ENCODE measurements around the gene CAMTA1. TPM values are rescaled to one million over a fixed set of nuclear protein-coding genes. Genes with fewer than 3 reads are reported as not detected.

Gene CAMTA1
- total and polyA plus RNA-seq, 9 of the 15 experiments (the other 6 are each of a cell fraction or from before 2014, with no cell fraction given): 43.9 to 161 (median 65.9) TPM

DNA sequence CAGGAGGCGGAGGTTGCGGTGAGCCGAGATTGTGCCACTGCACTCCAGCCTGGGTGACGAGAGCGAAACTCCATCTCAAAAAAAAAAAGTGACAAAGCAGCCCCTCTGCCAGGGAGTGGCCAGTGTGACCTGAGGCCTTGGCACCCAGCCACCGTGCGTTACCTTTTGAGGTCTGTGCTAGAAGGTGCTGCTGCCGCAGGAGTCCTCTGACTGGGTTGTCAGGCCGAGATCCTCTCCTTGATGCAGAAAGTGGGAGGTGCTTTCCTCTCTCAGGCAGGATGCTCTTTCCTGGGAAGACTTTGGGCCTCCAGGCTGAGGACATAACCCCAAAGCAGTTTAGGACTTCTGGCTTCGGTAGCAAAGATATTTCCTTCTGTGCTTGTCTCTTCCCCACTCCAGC lies 705.3 kb downstream of the CAMTA1 start (continued):
- TF ChIP-seq DMBX1 (CRISPR knock-in tag; IDR thresholded peaks at IDR 0.05; ENCODE audit: borderline replicate concordance): no peak
- no peak for TF ChIP-seq KHSRP (IDR thresholded peaks at IDR 0.05)

DNA sequence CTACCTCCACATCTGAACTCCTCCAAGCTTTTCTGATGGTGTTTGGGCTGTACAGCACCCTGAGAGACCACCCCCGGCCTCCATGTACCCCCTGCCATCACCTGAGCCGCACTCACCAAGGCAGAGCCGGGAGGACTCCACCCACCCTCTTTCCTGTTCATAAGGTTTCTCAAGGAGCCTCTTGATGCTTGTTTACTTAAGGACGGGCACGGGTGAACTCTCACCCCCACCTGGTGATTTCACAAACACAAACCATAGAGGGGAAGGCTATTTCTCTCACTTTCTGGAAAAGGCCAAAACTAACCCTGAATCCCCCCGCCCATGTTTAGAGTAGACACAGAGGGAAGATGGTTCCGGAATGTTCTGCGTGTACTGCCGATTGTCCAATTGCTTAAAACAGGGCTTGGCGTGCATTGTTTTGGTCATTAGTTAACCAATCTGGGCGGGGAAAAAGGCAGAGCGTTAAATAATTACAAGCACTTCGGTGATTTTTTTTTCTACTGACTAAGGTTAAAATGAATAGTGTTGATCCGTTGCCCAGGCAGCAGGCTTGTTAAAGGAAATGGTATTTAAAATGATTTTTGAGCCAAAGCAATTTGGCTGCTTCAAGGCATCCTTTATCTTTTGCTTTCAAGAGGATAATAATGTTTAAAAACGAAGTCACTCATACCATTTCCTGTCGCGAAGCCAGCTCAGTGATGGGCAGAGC lies 706.0 kb downstream of the CAMTA1 start:
- no peak for ATAC-seq
- CTCF ChIA-PET (ENCODE audit: low intra/inter-chr PET ratio): no interaction called here

More for the DNA sequence above, 706.0 kb downstream of the CAMTA1 start:
- TF ChIP-seq, protein P1, sequence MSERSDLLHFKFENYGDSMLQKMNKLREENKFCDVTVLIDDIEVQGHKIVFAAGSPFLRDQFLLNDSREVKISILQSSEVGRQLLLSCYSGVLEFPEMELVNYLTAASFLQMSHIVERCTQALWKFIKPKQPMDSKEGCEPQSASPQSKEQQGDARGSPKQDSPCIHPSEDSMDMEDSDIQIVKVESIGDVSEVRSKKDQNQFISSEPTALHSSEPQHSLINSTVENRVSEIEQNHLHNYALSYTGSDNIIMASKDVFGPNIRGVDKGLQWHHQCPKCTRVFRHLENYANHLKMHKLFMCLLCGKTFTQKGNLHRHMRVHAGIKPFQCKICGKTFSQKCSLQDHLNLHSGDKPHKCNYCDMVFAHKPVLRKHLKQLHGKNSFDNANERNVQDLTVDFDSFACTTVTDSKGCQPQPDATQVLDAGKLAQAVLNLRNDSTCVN (CRISPR knock-in tag; IDR thresholded peaks at IDR 0.05): no peak
- TF ChIP-seq KAT2B (IDR thresholded peaks at IDR 0.05; ENCODE audit: low read depth, low read length) (no peak), FOXJ2 (tag; IDR thresholded peaks at IDR 0.05) (no peak)
- TF ChIP-seq, protein P2, sequence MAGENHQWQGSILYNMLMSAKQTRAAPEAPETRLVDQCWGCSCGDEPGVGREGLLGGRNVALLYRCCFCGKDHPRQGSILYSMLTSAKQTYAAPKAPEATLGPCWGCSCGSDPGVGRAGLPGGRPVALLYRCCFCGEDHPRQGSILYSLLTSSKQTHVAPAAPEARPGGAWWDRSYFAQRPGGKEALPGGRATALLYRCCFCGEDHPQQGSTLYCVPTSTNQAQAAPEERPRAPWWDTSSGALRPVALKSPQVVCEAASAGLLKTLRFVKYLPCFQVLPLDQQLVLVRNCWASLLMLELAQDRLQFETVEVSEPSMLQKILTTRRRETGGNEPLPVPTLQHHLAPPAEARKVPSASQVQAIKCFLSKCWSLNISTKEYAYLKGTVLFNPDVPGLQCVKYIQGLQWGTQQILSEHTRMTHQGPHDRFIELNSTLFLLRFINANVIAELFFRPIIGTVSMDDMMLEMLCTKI (IDR thresholded peaks at IDR 0.05; ENCODE audit: partially characterized antibody): no peak
- Histone ChIP-seq H3K9me1 (ENCODE audit: control insufficient read depth, insufficient read depth, low read length) (no peaks in the 10 kb centered on the region), H3K9ac (ENCODE audit: insufficient read depth in 1 of 2, low read depth in 2 of 2, low read length in 2 of 2) (no peak overlapping the region), H3K27me3 (ENCODE audit: control insufficient read depth in 2 of 2, insufficient read depth in 2 of 2, low read length in 2 of 2) (peaks cover 3 to 53% of the 10 kb centered on the region in 2 experiments; a peak in 3 of 5 replicates), H3K79me2 (ENCODE audit: control insufficient read depth, insufficient read depth, low read length) (no peaks in the 10 kb centered on the region), H3K36me3 (ENCODE audit: control insufficient read depth, insufficient read depth, low read length) (no peaks in the 10 kb centered on the region), H3K27ac (ENCODE audit: extremely low read depth, low read depth, low read length) (no peak overlapping the region), H2AFZ (ENCODE audit: low read depth, low read length) (no peak overlapping the region), H3K4me2 (ENCODE audit: insufficient read depth, low read length) (no peak overlapping the region), H3K9me3 (replicated peaks; ENCODE audit: control insufficient read depth, insufficient read depth, low read depth, low read length) (no peaks in the 10 kb centered on the region; the same call in 1 of the 2 replicates), H3K4me1 (replicated peaks in 1 of 2; ENCODE audit: control insufficient read depth in 2 of 2, insufficient read depth in 2 of 2, low read length in 2 of 2) (peaks cover 0 to 2% of the 10 kb centered on the region in 2 experiments; a peak in 1 of 5 replicates), H3K4me3 (no peak overlapping the region), H4K20me1 (replicated peaks; ENCODE audit: control insufficient read depth, insufficient read depth, low read length) (no peaks in the 10 kb centered on the region)
- BruUV-seq (replicated peaks): no TSS peak
- POLR2A ChIA-PET: interaction anchor here (0.7 kb wide), 1 partner anchor 12 kb away, joined by 3 read pairs; no protein-coding TSS in a partner anchor
- DNase-seq (ENCODE audit: extremely low read depth in 1 of 4, low spot score in 3 of 4) (no peak), FAIRE-seq (no peak)
- WGBS (ENCODE audit: insufficient coverage, low coverage, missing lambda C conversion rate): 4% methylated on average over 17 of the region's 17 CpGs
- intact Hi-C loops (cut with micrococcal nuclease) (no loop called here), in situ Hi-C loops (cut with MboI) (no loop called here)
